Subcutaneous adipose tissue (tissue), 4 donors: ENCODE data around the gene ANKRD29. TPM values are rescaled to one million over a fixed set of nuclear protein-coding genes. Genes with fewer than 3 reads are reported as not detected.

Experiments
- CTCF ChIP-seq: fragments of 450-650 bp; IDR thresholded peaks from one replicate; pipeline ENCODE4 v1.5.1; 2016; ENCODE audit warnings: low read depth, mild to moderate bottlenecking, control low read depth, antibody characterized with exemption, moderate library complexity
- total RNA-seq, 4 donors: library from RNA; depleted of rRNA; stranded (reverse); fragments of >200 nt; gene quantifications; one replicate each; pipeline ENCODE4 v1.1.0, GENCODE V29; 2016

ANKRD29 gene
- total RNA-seq, 4 donors from 2014 or later: 9.2 to 30.7 (median 13.1) TPM

- TF ChIP-seq CTCF: no peak
Observed at GRCh38 chr18:23683671-23684070, 21.0 kb upstream of the ANKRD29 start.

GRCh38 chr18:23683155-23683554 is 20.4 kb upstream of the ANKRD29 start:
- TF ChIP-seq CTCF: no peak

- no peak for TF ChIP-seq CTCF
Observed at GRCh38 chr18:23682472-23682871, 19.8 kb upstream of the ANKRD29 start.

GRCh38 chr18:23682045-23682444 is 19.3 kb upstream of the ANKRD29 start:
- TF ChIP-seq CTCF: no peak

- TF ChIP-seq CTCF: no peak
Observed at GRCh38 chr18:23675896-23676295, 13.2 kb upstream of the ANKRD29 start.

GRCh38 chr18:23675236-23675635 is 12.5 kb upstream of the ANKRD29 start:
- TF ChIP-seq CTCF: no peak

- TF ChIP-seq CTCF: no peak
Observed at GRCh38 chr18:23673725-23674124, 11.0 kb upstream of the ANKRD29 start.

- TF ChIP-seq CTCF: no peak
Observed at GRCh38 chr18:23671564-23671963, 8.9 kb upstream of the ANKRD29 start.
